GM12872 (cell line): Measurements from ENCODE around the gene BSN.

Source experiments
- TF ChIP-seq, protein P1 (sequence below): IDR thresholded peaks from 3 replicates; pipeline ENCODE4 v1.5.1; 2011; ENCODE audit warnings: low read depth, mild to moderate bottlenecking, low read length, moderate library complexity; ENCODE audit not compliant: insufficient read depth

The BSN gene

DNA sequence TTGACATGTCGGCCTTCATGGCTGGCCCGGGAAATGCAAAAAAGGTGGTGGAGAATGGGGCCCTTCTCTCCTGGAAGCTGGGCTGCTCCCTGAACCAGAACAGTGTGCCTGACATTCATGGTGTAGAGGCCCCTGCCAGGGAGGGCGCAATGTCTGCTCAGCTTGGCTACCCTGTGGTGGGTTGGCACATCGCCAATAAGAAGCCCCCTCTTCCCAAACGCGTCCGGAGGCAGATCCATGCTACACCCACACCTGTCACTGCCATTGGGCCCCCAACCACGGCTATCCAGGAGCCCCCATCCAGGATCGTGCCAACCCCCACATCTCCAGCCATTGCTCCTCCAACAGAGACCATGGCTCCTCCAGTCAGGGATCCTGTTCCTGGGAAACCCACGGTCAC, 23.1 kb upstream of the BSN start:
- TF ChIP-seq, protein P1, sequence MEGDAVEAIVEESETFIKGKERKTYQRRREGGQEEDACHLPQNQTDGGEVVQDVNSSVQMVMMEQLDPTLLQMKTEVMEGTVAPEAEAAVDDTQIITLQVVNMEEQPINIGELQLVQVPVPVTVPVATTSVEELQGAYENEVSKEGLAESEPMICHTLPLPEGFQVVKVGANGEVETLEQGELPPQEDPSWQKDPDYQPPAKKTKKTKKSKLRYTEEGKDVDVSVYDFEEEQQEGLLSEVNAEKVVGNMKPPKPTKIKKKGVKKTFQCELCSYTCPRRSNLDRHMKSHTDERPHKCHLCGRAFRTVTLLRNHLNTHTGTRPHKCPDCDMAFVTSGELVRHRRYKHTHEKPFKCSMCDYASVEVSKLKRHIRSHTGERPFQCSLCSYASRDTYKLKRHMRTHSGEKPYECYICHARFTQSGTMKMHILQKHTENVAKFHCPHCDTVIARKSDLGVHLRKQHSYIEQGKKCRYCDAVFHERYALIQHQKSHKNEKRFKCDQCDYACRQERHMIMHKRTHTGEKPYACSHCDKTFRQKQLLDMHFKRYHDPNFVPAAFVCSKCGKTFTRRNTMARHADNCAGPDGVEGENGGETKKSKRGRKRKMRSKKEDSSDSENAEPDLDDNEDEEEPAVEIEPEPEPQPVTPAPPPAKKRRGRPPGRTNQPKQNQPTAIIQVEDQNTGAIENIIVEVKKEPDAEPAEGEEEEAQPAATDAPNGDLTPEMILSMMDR = no peak

DNA sequence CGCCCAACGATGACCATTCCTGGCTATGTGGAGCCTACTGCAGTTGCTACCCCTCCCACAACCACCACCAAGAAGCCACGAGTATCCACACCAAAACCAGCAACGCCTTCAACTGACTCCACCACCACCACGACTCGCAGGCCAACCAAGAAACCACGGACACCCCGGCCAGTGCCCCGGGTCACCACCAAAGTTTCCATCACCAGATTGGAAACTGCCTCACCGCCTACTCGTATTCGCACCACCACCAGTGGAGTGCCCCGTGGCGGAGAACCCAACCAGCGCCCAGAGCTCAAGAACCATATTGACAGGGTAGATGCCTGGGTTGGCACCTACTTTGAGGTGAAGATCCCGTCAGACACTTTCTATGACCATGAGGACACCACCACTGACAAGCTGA, 22.6 kb upstream of the BSN start:
- TF ChIP-seq, protein P1 = no peak

DNA sequence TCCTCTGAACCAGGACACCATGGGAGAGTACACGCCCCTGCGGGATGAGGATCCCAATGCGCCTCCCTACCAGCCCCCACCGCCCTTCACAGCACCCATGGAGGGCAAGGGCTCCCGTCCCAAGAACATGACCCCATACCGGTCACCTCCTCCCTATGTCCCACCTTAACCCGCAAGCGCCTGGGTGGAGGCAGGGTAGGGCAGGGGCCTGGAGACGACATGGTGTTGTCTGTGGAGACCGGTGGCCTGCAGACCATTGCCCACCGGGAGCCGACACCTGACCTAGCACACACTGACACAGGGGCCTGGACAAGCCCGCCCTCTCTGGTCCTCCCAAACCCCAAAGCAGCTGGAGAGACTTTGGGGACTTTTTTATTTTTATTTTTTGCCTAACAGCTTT, 21.2 kb upstream of the BSN start:
- TF ChIP-seq, protein P1 = no peak

DNA sequence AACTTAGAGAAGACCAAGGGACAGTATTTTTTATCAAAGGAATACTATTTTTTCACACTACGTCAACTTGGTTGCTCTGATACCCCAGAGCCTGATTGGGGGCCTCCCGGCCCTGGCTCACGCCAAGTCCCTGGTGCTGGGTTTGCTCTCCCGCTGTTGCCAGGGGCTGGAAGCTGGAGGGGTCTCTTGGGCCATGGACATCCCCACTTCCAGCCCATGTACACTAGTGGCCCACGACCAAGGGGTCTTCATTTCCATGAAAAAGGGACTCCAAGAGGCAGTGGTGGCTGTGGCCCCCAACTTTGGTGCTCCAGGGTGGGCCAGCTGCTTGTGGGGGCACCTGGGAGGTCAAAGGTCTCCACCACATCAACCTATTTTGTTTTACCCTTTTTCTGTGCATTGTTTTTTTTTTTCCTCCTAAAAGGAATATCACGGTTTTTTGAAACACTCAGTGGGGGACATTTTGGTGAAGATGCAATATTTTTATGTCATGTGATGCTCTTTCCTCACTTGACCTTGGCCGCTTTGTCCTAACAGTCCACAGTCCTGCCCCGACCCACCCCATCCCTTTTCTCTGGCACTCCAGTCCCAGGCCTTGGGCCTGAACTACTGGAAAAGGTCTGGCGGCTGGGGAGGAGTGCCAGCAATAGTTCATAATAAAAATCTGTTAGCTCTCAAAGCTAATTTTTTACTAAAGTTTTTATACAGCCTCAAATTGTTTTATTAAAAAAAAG, 20.3 kb upstream of the BSN start:
- TF ChIP-seq, protein P1 = no peak

DNA sequence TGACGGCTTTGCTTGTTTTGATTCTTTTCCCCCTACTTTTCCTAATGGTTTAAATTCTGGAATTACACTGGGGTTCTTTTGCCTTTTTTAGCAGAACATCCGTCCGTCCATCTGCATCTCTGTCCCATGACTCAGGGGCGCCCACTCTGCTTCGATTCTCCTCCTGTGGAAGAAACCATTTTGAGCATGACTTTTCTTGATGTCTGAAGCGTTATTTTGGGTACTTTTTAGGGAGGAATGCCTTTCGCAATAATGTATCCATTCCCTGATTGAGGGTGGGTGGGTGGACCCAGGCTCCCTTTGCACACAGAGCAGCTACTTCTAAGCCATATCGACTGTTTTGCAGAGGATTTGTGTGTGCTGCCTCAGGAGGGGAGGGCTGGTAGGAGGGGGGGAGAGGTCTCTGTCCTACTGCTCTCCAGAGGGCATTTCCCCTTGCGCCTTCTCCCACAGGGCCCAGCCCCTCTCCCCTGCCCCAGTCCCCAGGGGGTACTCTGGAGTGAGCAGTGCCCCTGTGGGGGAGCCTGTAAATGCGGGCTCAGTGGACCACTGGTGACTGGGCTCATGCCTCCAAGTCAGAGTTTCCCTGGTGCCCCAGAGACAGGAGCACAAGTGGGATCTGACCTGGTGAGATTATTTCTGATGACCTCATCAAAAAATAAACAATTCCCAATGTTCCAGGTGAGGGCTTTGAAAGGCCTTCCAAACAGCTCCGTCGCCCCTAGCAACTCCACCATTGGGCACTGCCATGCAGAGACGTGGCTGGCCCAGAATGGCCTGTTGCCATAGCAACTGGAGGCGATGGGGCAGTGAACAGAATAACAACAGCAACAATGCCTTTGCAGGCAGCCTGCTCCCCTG, 19.5 kb upstream of the BSN start:
- TF ChIP-seq, protein P1 = no peak

DNA sequence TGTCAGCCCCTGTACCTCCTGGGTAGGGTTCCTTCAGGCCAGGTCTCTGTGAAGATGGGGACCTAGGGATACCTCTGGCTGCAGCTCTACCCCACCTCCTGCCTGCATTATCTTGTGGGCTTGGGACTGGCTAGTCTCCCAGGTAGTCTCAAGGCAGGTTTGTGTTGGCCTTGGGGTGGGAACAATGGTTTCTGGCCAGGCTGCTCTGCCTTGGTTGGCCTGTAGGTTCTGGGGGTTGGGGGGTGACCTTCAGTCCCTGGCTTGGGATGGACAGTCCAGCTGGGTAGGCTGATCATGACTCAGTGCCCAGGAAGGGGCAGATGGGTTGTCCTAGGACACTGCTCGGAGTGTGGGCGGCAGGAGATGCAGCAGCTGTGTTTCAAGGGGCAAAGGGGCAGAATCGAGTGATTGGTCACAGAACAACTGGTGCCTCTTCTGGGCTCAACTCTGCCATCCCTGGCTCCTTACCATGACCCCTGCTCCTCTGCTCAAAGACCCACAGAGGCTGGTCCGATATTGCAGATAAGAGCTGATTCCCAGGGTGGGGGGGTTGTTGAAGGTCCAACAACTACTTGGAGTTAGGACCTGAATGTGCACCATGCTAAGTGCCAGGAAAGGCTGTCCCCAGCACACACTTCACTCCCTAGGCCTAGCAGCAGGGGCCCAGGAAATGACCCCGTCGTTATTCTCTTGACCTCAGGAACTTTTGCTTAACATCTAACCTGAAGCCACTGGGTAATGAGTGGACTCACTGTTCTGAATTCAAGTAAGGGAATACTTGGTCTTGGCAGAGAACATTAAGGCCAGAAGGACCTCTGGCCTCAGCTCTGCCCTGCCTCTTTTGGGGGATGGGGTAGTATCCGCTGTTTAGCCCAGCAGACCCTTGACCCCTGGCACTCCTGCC, 18.1 kb upstream of the BSN start:
- TF ChIP-seq, protein P1 = no peak
